PFSK-1 (cell line): ENCODE data around the gene BPIFA2.

ENCODE experiments used
- FOXP2 ChIP-seq: optimal IDR thresholded peaks from 2 replicates; pipeline ENCODE3; 2011; ENCODE audit warnings: borderline replicate concordance, control low read depth, inconsistent platforms; ENCODE audit not compliant: insufficient read depth; ENCODE audit errors: extremely low read length, extremely low read depth
- POLR2AphosphoS5 ChIP-seq: IDR thresholded peaks from 2 replicates; pipeline ENCODE4 v1.6.1; 2012; ENCODE audit warnings: low read depth, mild to moderate bottlenecking, control low read depth, low read length, moderate library complexity
- SIN3A ChIP-seq: IDR thresholded peaks from 2 replicates; pipeline ENCODE4 v1.6.1; 2012; ENCODE audit warnings: mild to moderate bottlenecking, low read length, moderate library complexity, borderline replicate concordance; ENCODE audit not compliant: insufficient read depth
- TAF1 ChIP-seq: IDR thresholded peaks from 2 replicates; pipeline ENCODE4 v1.6.1; 2012; ENCODE audit warnings: low read length, control low read depth, borderline replicate concordance; ENCODE audit not compliant: insufficient read depth
- TF ChIP-seq, protein P1 (sequence below), 2 experiments: IDR thresholded peaks; 2 replicates each; pipeline versions ENCODE4 v1.6.1 to v1.8.0; 2011 to 2012; ENCODE audit warnings: low read depth in 2 of 2, low read length in 2 of 2, control low read depth in 1 of 2, inconsistent platforms in 1 of 2, mild to moderate bottlenecking in 1 of 2, moderate library complexity in 1 of 2; ENCODE audit not compliant: insufficient read depth in 1 of 2

Gene BPIFA2

DNA sequence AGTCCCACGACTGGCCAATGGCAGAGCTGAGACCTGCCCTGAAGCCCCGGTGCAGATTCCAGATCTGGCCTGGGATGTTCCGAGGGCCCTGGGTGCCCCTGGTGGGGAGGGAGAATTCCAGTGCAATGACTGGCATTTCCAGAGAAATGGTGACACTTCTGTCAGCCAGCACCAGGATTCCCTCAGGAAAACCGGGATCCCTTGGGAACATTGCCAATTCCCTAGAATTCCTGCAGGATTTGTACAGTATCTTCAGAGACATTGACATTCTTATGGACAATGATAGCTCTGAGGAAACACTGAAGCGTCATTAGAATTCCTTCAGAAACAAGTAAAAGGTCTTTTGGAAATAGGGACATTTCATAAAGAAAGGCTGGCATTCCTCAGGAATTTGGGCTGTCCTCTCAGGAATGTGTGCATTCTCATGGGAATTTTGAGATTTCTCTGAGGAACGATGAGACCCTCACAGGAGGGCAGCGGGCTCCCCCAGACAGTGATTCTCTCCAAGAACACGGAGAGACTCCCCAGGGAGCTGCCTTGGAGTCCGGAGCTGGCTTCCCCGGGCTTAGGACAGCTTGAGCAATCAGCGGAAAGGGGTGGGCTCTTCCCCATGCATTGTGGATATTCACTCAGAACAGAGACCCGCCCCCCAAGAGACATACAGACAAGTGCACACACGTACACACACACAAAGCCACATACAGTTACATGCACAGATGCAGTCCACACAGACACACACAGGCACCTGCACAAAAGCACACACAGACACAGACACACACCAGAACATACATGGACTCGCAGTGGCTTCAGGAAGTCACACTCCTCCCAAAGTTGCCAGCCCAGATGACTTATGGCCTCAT is 35.2 kb upstream of the BPIFA2 start:
- TF ChIP-seq SIN3A (no peak), TAF1 (no peak), POLR2AphosphoS5 (no peak), FOXP2 (no peak)
- TF ChIP-seq, protein P1, sequence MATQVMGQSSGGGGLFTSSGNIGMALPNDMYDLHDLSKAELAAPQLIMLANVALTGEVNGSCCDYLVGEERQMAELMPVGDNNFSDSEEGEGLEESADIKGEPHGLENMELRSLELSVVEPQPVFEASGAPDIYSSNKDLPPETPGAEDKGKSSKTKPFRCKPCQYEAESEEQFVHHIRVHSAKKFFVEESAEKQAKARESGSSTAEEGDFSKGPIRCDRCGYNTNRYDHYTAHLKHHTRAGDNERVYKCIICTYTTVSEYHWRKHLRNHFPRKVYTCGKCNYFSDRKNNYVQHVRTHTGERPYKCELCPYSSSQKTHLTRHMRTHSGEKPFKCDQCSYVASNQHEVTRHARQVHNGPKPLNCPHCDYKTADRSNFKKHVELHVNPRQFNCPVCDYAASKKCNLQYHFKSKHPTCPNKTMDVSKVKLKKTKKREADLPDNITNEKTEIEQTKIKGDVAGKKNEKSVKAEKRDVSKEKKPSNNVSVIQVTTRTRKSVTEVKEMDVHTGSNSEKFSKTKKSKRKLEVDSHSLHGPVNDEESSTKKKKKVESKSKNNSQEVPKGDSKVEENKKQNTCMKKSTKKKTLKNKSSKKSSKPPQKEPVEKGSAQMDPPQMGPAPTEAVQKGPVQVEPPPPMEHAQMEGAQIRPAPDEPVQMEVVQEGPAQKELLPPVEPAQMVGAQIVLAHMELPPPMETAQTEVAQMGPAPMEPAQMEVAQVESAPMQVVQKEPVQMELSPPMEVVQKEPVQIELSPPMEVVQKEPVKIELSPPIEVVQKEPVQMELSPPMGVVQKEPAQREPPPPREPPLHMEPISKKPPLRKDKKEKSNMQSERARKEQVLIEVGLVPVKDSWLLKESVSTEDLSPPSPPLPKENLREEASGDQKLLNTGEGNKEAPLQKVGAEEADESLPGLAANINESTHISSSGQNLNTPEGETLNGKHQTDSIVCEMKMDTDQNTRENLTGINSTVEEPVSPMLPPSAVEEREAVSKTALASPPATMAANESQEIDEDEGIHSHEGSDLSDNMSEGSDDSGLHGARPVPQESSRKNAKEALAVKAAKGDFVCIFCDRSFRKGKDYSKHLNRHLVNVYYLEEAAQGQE (IDR thresholded peaks at IDR 0.05; ENCODE audit: insufficient read depth in 1 of 2, low read depth in 2 of 2, low read length in 2 of 2) = no peak

DNA sequence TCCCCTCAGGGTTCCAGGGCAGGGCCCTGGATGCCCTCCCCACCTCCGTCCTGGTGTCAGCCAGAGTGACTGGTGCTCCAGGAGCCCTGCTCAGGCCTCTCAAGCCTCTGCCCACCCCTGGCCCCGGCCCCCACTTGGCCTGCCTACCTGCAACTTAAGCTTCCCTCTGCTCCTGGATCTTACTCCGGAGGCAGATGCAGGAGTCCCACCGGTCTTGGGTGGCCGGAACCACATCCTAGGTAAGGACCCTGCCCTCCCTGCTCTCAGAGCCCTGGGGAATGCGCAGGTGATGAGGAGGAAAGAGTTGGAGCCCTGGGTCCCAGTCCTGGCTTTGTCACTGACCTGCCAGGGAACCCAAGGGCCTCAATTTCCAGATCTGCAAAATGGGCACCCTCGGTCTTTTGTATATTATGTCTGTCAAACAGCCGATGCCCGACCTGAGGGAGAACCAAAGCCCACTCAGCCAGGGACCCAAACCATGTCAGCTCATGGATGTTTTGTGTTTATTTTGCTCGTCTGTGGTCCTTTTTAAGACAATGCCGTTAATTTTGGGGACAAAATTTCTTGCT is 34.5 kb upstream of the BPIFA2 start:
- TF ChIP-seq, protein P1 (IDR thresholded peaks at IDR 0.05; ENCODE audit: insufficient read depth in 1 of 2, low read depth in 2 of 2, low read length in 2 of 2) = no peak
- TF ChIP-seq FOXP2 (no peak), POLR2AphosphoS5 (no peak), TAF1 (no peak), SIN3A (no peak)

DNA sequence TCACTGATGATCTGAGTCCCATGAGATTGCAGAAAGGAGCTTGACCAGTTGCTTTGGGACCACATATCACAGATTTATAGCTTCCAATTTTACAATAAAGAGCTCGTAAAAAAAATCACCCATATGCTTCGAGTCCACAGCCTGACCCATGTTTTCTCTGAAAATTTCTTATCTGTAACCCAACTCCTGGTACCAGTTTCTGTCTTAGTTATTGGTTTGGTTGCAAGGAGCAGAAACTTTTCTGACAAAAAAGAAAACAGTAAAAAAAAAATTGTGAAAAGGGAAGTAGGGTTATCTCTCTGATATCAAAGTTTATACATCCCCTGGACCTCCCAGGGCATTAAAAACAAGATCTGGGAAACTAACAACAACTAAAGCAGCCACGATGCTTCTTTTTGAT is 30.8 kb upstream of the BPIFA2 start:
- TF ChIP-seq POLR2AphosphoS5 = no peak
- TF ChIP-seq TAF1 = no peak
- TF ChIP-seq SIN3A = no peak
- TF ChIP-seq, protein P1 (IDR thresholded peaks at IDR 0.05; ENCODE audit: insufficient read depth in 1 of 2, low read depth in 2 of 2, low read length in 2 of 2) = no peak
- no peak for TF ChIP-seq FOXP2

DNA sequence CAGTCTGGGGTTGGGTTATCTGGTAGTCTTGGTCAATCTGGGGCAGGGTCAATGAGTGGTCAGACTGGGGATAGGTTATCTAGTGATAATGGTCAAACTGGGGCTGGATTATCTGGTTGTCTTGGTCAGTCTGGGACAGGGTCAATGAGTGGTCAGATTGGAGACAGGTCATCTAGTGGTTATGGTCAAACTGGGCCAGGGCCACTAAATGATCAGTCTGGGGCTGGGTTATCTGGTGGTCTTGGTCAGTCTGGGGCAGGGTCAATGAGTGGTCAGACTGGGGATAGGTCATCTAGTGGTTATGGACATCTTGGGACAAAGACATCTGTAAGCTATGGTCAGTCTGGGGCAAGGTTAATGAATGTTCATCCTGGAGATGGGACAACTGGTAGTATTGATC is 28.5 kb upstream of the BPIFA2 start:
- TF ChIP-seq POLR2AphosphoS5 = no peak
- TF ChIP-seq, protein P1 (IDR thresholded peaks at IDR 0.05; ENCODE audit: insufficient read depth in 1 of 2, low read depth in 2 of 2, low read length in 2 of 2) = no peak
- TF ChIP-seq TAF1 = no peak
- no peak for TF ChIP-seq FOXP2
- no peak for TF ChIP-seq SIN3A

DNA sequence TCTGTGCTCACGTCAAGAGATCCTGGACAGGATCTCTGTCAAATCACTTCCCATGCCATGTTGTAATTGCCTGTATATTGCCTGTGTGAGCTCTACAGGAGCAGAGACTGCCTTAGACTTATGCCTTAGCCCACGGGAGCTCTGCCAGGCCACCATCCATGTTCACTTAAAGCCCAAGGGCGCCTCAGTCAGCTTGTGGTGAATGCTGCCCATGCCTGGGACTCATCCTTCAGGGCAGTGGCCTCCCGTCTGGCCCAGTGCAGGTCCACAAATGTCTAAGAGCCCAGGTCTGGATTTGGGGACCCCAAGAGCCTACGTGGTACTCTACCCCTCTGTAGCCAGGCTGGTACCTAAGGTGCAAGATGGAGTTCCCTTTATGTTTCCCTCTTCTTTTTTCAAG is 22.4 kb upstream of the BPIFA2 start:
- TF ChIP-seq POLR2AphosphoS5 = no peak
- TF ChIP-seq TAF1 = no peak
- TF ChIP-seq, protein P1 (IDR thresholded peaks at IDR 0.05; ENCODE audit: insufficient read depth in 1 of 2, low read depth in 2 of 2, low read length in 2 of 2) = no peak
- TF ChIP-seq SIN3A = no peak
- no peak for TF ChIP-seq FOXP2
